Gastrocnemius medialis (tissue), 4 donors: ENCODE measurements around the gene TES. TPM values are rescaled to one million over a fixed set of nuclear protein-coding genes. Genes with fewer than 3 reads are reported as not detected.

Source experiments
- ATAC-seq, 2 donors: fragments of 150-250 bp; one replicate each; pipeline ENCODE4 v1.9.1; 2016
- DNase-seq, 2 donors: peaks; one replicate each; pipeline ENCODE4 v3.0.0-alpha.2; 2019
- H3K27ac ChIP-seq, 4 donors: fragments of 200-600 bp; sonication (generic); 1 replicate in 1 of 4; 2 replicates in 3 of 4; pipeline ENCODE4 v1.5.1; 2016 to 2018; ENCODE audit warnings: mild to moderate bottlenecking in 2 of 4, moderate library complexity in 1 of 4
- H3K27me3 ChIP-seq, 3 donors: fragments of 200-600 bp; sonication (generic) in 2 of 3; 1 replicate in 1 of 3; 2 replicates in 2 of 3; pipeline versions ENCODE4 v1.5.1 to v1.6.0; 2016 to 2019; ENCODE audit warnings: mild to moderate bottlenecking in 1 of 3, moderate library complexity in 1 of 3
- H3K36me3 ChIP-seq, 2 donors: fragments of 200-600 bp; sonication (generic) in 1 of 2; one replicate each; pipeline ENCODE4 v1.5.1; 2017 to 2018
- H3K4me1 ChIP-seq, 2 donors: fragments of 200-600 bp; sonication (generic) in 1 of 2; one replicate each; pipeline ENCODE4 v1.5.1; 2016 to 2017; ENCODE audit warnings: mild to moderate bottlenecking in 2 of 2
- H3K4me3 ChIP-seq, 4 donors: fragments of 200-600 bp; sonication (generic) in 3 of 4; 1 replicate in 1 of 4; 2 replicates in 3 of 4; pipeline ENCODE4 v1.5.1; 2016 to 2019; ENCODE audit warnings: mild to moderate bottlenecking in 2 of 4
- H3K9me3 ChIP-seq, 3 donors: fragments of 200-600 bp; sonication (generic) in 2 of 3; 1 replicate in 1 of 3; 2 replicates in 2 of 3; pipeline ENCODE4 v1.5.1; 2016 to 2019
- POLR2A ChIP-seq, 2 donors: fragments of 450-650 bp; IDR thresholded peaks; one replicate each; pipeline ENCODE4 v1.6.1; 2017; ENCODE audit warnings: antibody characterized with exemption in 2 of 2, mild to moderate bottlenecking in 2 of 2, moderate library complexity in 2 of 2
- in situ Hi-C, 4 donors: fragments of 200-750 bp; cut with MboI; loops; one replicate each; pipeline versions ENCODE4 v1.15.0 to v1.8.0; 2017; ENCODE audit warnings: low sequenced_read_pairs in 4 of 4
- intact Hi-C: fragments of 100-400 bp; cut with DNase I; formaldehyde crosslinking; loops from one replicate; pipeline ENCODE4 v1.15.1; 2023; ENCODE audit warnings: low total_unique reads
- total RNA-seq, 4 donors: library from RNA; depleted of rRNA; stranded (reverse); fragments of >200 nt; gene quantifications; one replicate each; pipeline versions ENCODE4 v1.1.0 to v1.2.3, GENCODE V29; 2016
- TF ChIP-seq, protein P1 (sequence below), 5 experiments: fragments of 450-650 bp in 3 of 5; fragments of 200-600 bp in 2 of 5; sonication (generic) in 2 of 5; IDR thresholded peaks in 4 of 5; conservative IDR thresholded peaks in 1 of 5; 1 replicate in 4 of 5; 2 replicates in 1 of 5; pipeline ENCODE4 v1.5.1; 2016 to 2019; ENCODE audit warnings: antibody characterized with exemption in 5 of 5, mild to moderate bottlenecking in 3 of 5, moderate library complexity in 3 of 5

TES gene
- total RNA-seq, 4 donors from 2014 or later: 4.9 to 8.7 (median 6.2) TPM

DNA sequence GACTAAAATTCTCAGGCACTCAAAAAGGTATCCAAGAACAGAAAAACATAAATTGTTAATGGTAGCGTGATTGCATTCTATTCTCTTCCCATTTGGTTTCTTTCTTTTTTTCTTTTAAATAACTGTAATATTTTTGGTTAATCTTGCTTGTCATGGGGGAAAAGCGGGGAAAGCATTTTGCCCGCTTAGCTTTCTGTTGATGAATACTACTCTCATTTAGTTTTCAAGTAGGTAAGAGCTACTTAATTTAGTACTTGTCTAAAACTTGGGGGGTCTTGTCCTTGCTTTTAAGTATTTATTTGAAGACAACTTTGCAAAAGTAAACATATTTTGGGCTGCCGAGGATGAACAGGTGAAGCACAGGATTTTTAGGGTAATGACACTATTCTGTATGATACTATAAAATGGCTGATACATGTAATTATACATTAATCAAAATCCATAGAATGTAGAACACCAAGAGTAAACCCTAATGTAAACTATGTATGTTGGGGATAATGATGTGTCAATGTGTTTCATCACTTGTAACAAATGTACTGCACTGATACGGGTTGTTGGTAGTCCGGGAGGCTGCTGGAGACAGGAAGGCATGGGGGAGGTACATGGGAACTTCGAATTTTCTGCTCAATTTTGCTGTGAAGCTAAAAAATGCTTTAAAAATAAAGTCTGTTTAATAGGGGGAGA, 1.7 kb downstream of the TES start:
- peak overlapping the region; percentile 78 to 83 (median 82) for H3K27ac ChIP-seq
- no peaks in the 10 kb centered on the region for H3K9me3 ChIP-seq
- peak overlapping the region; percentile 54 to 73 (median 62) for H3K4me3 ChIP-seq
- no peaks in the 10 kb centered on the region for H3K36me3 ChIP-seq
- peaks cover 5 to 21% (median 11%) of the 10 kb centered on the region in 3 donors for H3K27me3 ChIP-seq
- DNase-seq (no peak), ATAC-seq (no peak)
- peaks cover 0 to 19% of the 10 kb centered on the region in 2 donors for H3K4me1 ChIP-seq
- in situ Hi-C loops (no loop called here), intact Hi-C loops (no loop called here)
- no peak for TF ChIP-seq POLR2A (IDR thresholded peaks at IDR 0.05)
- TF ChIP-seq, protein P1, sequence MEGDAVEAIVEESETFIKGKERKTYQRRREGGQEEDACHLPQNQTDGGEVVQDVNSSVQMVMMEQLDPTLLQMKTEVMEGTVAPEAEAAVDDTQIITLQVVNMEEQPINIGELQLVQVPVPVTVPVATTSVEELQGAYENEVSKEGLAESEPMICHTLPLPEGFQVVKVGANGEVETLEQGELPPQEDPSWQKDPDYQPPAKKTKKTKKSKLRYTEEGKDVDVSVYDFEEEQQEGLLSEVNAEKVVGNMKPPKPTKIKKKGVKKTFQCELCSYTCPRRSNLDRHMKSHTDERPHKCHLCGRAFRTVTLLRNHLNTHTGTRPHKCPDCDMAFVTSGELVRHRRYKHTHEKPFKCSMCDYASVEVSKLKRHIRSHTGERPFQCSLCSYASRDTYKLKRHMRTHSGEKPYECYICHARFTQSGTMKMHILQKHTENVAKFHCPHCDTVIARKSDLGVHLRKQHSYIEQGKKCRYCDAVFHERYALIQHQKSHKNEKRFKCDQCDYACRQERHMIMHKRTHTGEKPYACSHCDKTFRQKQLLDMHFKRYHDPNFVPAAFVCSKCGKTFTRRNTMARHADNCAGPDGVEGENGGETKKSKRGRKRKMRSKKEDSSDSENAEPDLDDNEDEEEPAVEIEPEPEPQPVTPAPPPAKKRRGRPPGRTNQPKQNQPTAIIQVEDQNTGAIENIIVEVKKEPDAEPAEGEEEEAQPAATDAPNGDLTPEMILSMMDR (IDR thresholded peaks at IDR 0.05 in 4 of 5, conservative IDR thresholded peaks at IDR 0.05 in 1 of 5): no peak

DNA sequence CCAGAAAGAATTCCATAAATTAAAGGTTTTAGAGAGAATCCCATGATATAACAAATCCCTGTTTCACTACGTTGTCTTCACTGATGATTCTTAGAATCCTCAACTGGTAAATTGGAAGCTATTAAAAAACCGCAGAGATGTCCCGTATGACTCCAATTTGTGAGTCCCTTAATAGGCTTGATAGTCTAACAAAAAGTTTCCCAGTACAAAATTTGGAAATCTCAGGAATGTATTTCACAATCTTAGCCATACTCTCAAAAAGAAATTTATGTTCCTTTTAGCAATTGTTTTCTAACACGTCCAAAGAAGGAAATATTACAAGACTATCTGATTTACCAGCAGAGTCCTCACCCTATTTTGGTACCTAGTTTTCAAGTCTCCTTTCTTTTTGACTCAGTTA, 2.5 kb downstream of the TES start:
- peak overlapping the region; percentile 78 to 83 (median 82) for H3K27ac ChIP-seq
- DNase-seq: no peak
- H3K4me3 ChIP-seq: peak overlapping the region in 2 of 4 donors; percentile 7 to 66
- peaks cover 0 to 19% of the 10 kb centered on the region in 2 donors for H3K4me1 ChIP-seq
- ATAC-seq: peak in 1 of 2 donors; percentile 33
- intact Hi-C loops: no loop called here
- no peaks in the 10 kb centered on the region for H3K9me3 ChIP-seq
- H3K36me3 ChIP-seq: no peaks in the 10 kb centered on the region
- no peak for TF ChIP-seq POLR2A (IDR thresholded peaks at IDR 0.05)
- TF ChIP-seq, protein P1 (IDR thresholded peaks at IDR 0.05 in 4 of 5, conservative IDR thresholded peaks at IDR 0.05 in 1 of 5): no peak
- in situ Hi-C loops: no loop called here
- H3K27me3 ChIP-seq: peaks cover 5 to 21% (median 11%) of the 10 kb centered on the region in 3 donors

DNA sequence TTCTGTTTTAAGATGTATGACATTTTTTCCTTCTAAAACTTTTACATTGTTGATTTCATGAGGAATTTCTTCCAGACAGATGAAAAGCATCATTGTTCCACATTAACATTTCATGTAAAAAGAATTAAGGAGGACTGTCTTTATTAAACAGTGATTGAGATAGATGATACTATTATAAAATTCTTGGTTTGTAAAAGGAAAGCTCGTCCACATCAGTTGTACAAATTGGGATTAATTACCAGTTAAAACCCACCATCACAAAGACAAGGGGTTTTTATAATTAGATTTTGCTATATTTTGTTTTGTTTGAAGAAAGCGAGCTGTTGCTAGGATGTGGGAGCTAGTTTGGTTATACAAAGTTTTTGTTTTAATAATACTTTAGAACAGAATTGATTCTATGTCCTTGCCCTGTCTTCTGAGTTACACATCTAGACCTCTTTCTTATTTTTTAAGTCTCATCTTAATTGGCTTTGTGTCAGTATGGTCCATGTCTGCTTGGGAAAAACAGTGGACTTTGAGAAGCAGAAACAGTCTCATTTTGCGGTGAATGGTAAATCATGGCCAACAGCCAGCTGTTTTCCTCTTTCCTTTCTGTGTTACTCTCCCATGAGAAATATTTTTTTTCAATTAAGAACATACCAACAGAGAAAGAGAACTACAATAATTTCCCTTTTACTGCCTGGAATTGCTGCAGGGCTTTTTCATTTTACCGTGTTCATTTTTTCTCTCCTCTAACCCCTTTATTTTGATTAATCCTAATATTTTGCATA, 3.2 kb downstream of the TES start:
- intact Hi-C loops: no loop called here
- Histone ChIP-seq H3K9me3 (no peaks in the 10 kb centered on the region), H3K36me3 (no peaks in the 10 kb centered on the region), H3K27ac (peak overlapping the region; percentile 78 to 83 (median 82)), H3K27me3 (peaks cover 5 to 21% (median 11%) of the 10 kb centered on the region in 3 donors), H3K4me1 (peaks cover 0 to 19% of the 10 kb centered on the region in 2 donors), H3K4me3 (peak overlapping the region in 2 of 4 donors; percentile 1 to 16)
- ATAC-seq (no peak), DNase-seq (no peak)
- TF ChIP-seq POLR2A (IDR thresholded peaks at IDR 0.05): no peak
- in situ Hi-C loops: no loop called here

DNA sequence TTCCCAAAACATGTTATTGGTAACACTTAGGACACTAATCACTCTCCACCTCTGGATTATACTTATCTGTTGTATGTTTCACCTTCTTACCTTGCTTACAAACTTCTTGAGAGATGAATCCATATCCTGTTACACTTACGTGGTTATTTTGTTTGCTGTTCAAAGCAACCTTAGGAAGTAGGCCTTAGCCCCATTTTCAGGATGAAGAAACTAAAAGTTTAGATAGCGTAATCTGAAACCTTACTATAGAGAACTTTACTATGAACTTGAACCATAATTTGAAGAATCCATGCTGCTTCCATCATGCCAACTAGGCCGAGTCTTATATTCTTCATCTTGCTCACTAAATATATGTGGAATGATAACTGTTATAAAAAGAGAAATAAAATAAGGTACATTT, 4.6 kb downstream of the TES start:
- peaks cover 5 to 21% (median 11%) of the 10 kb centered on the region in 3 donors for H3K27me3 ChIP-seq
- no peak for DNase-seq
- no peaks in the 10 kb centered on the region for H3K36me3 ChIP-seq
- H3K4me1 ChIP-seq: peaks cover 0 to 19% of the 10 kb centered on the region in 2 donors
- no peak for ATAC-seq
- H3K9me3 ChIP-seq: no peaks in the 10 kb centered on the region
- peak overlapping the region in 3 of 4 donors; percentile 80 to 83 (median 83) for H3K27ac ChIP-seq
- TF ChIP-seq POLR2A (IDR thresholded peaks at IDR 0.05): no peak
- TF ChIP-seq, protein P1 (IDR thresholded peaks at IDR 0.05 in 4 of 5, conservative IDR thresholded peaks at IDR 0.05 in 1 of 5): no peak
- no peak overlapping the region for H3K4me3 ChIP-seq
- in situ Hi-C loops (no loop called here), intact Hi-C loops (no loop called here)

DNA sequence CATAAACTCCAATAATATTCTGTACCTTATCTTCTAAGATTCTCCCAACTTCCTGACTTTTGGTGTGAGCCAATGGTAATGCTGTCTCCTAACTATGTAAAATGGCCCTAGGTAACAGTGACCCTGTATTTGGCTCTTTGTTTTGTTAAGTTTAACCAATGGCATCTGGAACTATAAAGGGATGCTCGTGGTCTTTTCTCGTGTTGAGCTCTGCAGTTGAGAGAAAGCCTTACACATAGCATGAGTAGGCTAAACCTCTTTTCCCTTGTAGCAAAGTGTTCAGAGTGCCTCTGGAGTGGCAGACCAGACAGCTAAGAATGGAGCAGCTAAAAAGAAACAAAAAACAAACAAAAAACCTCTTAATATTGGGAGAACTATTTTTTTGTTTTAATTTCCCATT, 5.2 kb downstream of the TES start:
- in situ Hi-C loops (no loop called here), intact Hi-C loops (no loop called here)
- Histone ChIP-seq H3K27me3 (peaks cover 5 to 21% (median 11%) of the 10 kb centered on the region in 3 donors), H3K27ac (peak overlapping the region in 2 of 4 donors; percentile 16 to 80), H3K9me3 (no peaks in the 10 kb centered on the region), H3K4me1 (peaks cover 0 to 19% of the 10 kb centered on the region in 2 donors), H3K4me3 (no peak overlapping the region), H3K36me3 (no peaks in the 10 kb centered on the region)
- DNase-seq: no peak
- no peak for ATAC-seq
- no peak for TF ChIP-seq POLR2A (IDR thresholded peaks at IDR 0.05)
- TF ChIP-seq, protein P1 (IDR thresholded peaks at IDR 0.05 in 4 of 5, conservative IDR thresholded peaks at IDR 0.05 in 1 of 5): no peak
